Measurements from ENCODE around the gene LMNTD1. TPM values are rescaled to one million over a fixed set of nuclear protein-coding genes. Genes with fewer than 3 reads are reported as not detected.

LMNTD1 gene, protein sequence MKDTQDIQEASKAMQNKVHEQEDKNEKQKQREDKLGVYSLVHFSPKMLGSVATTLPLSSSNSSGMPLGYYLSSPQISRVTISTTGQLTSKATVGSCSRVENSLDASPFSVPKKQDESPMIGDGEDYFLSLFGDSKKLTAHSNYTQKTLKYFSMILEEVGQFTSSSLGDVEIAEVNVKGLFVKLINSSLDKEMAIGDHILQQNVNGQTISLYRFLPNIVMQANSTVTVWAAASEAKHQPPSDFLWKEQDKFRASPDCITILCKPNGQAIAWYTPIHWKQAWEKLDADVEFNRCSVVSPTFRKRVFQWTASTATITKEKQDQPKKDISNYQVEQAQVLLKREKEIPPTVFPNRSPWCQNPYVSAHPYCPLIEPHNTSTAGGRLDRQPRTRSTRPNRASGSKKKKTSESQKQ
- not detected in 2 replicates for total RNA-seq

DNA sequence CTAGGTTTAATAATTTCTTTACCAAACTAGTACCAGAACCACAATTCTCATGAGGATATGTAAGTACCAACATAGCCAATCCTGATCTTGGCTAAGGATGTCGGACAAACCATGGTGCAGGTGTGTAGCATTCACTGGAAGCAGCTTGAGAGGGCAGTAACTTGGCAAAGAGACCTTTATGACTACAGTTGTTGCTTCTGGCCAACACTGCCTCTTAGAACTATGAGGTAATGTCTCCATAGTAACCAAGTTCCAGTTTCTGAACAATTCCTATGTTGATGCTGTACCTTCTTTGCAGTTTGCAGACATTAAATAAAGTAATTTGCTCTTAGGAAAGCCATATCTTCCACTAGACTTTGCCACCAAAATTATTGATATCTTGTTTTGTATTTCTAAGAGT is at the start of gene LMNTD1:
TSS of gene LMNTD1 (minus strand) at position 186 of the 400 bp plus-strand sequence. CDS start 324 bp downstream, outside the sequence.
- intact Hi-C loops (cut with micrococcal nuclease), result no loop called here

GRCh38 chr12:25598956-25599355 is 45.9 kb upstream of the LMNTD1 start:
- intact Hi-C loops (cut with micrococcal nuclease), result loop anchor here (5.0 kb wide), 1 partner anchor 402 kb away; the partner anchor contains the start of genes DNAI7 and ETFRF1

- intact Hi-C loops (cut with micrococcal nuclease), result loop anchor here (1.0 to 5.0 kb wide), 3 partner anchors 345 to 543 kb away; partner anchors contain the start of genes DNAI7, ETFRF1 and KRAS
Measured at GRCh38 chr12:25595496-25595895, 42.4 kb upstream of the LMNTD1 start.

DNA sequence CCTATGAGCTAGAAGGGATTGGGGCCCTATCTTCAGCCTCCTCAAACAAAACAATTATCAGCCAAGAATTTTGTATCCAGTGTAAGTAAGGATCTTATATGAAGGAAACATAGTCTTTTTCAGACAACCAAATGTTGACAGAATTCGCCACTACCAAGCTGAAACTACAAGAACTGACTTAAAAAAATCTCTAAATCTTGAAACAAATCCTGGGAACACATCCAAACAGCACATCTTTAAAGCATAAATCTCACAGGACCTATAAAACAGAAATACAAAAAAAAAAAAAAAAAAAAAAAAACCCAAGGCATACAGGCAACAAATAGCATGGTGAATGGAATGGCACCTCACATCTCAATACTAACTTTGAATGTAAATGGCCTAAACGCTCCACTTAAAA is 41.3 kb upstream of the LMNTD1 start:
- intact Hi-C loops (cut with micrococcal nuclease), result loop anchor here (2.0 to 5.0 kb wide), 2 partner anchors 213 to 344 kb away; partner anchors contain the start of gene KRAS

DNA sequence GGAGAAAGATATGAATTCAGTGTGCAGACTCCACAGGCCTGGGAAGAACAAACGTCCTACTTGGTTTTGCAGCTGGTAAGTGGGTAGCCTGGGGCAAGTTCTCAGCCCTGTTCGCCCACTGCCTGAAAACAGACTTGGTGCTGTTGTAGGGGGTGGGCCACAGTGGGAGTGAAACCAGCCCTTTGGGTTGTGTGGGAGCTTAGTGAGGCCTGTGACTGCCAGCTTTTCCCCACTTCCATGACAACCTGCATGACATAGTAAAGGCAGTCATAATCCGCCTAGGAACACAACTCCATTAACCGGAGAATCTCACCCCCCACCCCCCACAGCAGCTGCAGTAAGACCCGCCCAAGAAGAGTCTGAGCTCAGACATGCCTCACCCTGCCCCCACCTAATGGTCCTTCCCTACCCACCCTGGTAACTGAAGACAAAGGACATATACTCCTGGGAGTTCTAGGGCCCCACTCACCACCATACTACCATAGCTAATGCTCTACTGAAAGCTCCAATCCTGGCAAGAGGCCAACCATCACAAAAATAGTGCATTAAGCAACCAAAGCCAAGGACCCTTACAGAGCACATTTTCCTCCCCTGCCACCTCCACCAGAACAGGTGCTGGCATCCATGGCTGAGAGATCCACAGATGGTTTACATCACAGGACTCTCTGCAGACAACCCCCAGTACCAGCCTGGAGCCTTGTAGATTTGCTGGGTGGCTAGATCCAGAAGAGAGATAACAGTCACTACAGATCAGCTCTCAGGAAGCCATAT is 39.8 kb upstream of the LMNTD1 start:
- intact Hi-C loops (cut with micrococcal nuclease), result loop anchor here (5.0 kb wide), 1 partner anchor 214 kb away; no protein-coding TSS in a partner anchor

GRCh38 chr12:25591144-25591543 is 38.1 kb upstream of the LMNTD1 start:
- intact Hi-C loops (cut with micrococcal nuclease), result loop anchor here (5.0 kb wide), 1 partner anchor 216 kb away; no protein-coding TSS in a partner anchor

DNA sequence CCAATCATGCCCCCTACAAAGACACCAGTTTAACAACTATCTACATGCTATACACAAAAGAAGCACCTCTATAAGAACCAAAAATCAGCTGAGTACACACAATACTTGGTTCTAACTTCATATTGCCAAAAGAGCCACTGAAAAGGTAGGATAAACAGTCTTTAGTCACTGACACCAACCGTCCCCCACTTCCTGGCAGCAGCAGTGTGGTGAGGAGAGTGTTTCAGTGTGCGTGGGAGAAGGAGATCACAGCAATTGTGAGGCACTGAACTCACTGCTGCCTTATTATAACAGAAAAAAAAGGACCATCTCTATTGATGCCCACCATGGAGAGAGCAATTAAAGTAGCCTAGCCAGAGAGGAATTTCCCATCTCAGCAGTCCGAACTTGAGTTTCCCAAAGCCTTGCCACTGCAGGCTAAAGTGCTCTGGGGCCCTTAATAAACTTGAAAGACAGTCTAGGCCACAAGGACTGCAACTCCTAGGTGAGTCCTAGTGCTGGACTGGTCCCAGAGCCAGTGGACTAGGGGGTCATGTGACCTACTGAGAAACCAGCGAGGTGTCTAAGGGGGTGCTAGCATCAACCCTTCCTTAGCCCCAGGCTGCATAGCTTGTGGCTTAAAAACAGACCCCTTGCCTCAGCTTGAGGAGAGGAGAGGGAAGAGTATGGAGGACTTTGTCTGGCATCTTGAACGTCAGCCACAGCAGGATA is 37.1 kb upstream of the LMNTD1 start:
- intact Hi-C loops (cut with micrococcal nuclease), result loop anchor here (5.0 kb wide), 1 partner anchor 217 kb away; no protein-coding TSS in a partner anchor

DNA sequence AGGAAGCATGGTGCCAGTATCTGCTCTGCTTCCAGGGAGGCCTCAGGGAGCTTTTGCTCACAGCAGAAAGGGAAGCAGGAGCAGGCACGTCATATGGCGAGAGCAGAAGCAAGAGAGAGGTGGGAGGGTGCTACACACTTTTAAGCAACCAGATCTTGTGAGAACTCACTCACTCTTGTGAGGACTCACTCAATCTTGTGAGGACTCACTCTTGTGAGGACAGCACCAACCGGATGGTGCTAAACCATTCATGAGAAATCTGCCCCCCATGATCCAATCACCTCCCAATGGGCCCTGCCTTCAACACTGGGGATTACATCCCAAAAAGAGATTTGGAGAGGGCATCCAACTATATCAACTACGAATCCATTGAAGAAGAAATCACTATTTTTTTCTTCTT is 34.3 kb upstream of the LMNTD1 start:
- intact Hi-C loops (cut with micrococcal nuclease), result no loop called here

GRCh38 chr12:25585662-25586061 is 32.6 kb upstream of the LMNTD1 start:
- intact Hi-C loops (cut with micrococcal nuclease), result no loop called here

GRCh38 chr12:25585021-25585523 is 32.0 kb upstream of the LMNTD1 start:
- intact Hi-C loops (cut with micrococcal nuclease), result no loop called here

- intact Hi-C loops (cut with micrococcal nuclease), result no loop called here
Measured at GRCh38 chr12:25584596-25584995, 31.5 kb upstream of the LMNTD1 start.

DNA sequence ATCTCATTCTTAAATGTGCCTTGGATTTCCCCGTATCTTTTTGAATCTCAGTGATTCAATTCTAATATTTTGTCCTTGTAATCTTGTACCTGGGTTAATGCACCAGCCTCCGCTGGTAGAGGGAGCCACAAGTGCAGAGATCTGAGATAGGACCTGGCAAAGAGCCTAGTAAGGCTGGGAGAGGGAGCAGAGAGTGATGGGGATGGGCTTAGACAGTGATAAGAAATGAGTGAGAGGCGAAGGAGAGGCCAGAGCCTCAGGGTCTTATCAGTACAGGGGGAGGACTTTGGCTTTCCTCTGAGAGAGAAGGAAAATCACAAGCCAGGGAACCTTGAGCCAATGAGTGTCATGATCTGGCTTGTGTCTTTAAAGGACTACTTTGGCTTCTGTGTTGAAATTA is 30.5 kb upstream of the LMNTD1 start:
- intact Hi-C loops (cut with micrococcal nuclease), result no loop called here

- intact Hi-C loops (cut with micrococcal nuclease), result no loop called here
Measured at GRCh38 chr12:25581067-25581466, 28.0 kb upstream of the LMNTD1 start.

DNA sequence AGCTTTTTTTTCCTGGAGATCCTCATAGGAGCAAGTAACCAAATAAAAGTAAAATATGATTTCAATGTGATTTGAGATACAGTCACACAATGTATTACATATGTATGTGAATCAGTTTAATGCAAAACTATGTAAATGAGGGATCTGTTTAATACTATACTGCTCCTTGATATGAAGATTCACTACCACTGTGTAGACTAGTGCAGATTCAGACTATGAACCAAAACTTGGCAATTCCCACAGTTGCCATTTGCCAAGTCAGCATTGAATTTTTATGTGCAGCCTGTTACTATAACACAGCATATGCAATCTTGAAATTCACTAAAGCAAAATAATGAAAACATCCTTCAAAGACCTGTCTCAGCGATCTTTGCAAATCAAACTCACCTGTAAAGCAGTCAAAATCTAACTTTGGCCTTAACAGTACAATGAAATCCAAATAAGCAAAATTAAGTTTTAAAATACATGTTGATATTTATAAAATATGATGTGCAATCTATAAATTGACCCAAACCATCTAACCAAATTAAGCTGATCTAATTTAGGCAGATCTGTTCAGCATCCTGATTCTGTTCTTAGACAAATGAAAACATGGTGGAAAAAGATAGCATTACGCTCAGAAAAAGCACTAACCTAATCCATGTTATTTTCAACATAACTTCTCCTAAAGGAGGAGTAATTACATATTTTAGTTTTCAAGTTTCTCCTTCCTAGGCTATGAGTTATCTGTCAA is 25.5 kb upstream of the LMNTD1 start:
- intact Hi-C loops (cut with micrococcal nuclease), result no loop called here

DNA sequence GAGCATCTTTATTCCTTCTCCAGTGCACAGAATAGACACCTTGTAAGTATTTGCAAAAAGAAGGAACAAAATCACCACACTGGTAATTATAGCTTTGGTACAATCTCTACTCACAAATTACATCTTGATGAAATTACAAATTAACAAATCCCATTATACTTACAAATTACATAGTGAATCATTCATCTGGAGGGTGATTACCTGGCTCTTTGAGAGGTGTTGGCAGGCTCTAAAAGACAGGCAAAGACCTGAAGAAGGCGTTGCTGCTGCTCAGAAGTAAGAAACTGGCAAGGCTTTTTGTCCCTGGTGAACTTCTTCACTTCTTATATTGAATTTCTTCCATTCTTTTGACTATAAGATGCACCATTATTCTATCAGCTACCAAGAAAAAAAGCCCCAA is 21.7 kb upstream of the LMNTD1 start:
- intact Hi-C loops (cut with micrococcal nuclease), result no loop called here

- intact Hi-C loops (cut with micrococcal nuclease), result no loop called here
Measured at GRCh38 chr12:25573346-25573745, 20.3 kb upstream of the LMNTD1 start.

DNA sequence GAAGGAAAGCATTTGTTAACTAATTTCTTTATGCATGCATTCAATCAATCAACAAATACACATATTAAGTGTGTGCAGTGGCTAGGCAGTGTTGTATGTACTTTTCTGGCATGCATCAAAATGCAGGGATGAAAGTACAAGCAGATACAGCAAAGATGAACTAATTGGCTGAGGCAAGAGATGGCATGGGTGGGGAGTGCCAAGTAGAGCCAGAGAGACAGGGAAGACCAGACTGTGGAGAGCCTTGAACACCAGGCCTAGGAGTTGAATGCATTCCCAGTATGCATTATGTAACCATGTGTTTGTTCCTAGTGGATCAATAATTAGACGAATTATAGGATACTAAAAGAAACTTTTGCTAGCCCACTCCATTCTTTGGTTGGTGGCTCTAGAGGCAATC is 17.3 kb upstream of the LMNTD1 start:
- intact Hi-C loops (cut with micrococcal nuclease), result no loop called here

DNA sequence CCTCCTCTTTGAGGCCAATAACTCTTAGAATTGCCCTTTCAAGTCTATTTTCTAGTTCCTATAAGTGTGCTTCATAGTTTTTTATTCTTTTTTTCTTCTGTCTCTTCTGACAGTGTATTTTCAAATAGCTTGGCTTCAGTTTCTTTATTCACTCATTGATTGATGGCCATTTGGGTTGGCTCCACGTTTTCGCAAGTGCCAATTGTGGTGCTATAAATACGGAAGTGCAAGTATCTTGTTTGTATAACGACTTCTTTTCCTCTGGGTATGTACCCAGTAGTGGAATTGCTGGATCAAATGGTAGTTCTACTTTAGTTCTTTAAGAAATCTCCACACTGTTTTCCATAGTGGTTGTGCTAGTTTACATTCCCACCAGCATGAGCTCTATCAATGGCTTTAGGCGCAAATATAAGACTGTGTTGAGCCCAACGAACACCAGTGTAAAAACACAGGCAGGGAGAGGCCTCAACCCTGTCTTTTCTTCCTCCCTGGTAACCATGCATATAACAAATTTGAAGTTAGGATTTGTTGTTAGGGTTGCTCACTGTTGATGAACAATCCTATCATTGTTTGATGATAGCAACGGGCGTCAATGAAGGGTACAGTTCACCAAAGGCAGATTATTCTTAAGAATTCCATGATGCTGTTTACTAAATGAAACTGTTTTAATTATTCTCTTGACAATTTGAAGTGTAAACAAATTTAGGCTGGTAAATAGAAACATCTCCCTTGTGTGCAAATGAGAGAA is 13.3 kb upstream of the LMNTD1 start:
- intact Hi-C loops (cut with micrococcal nuclease), result no loop called here

DNA sequence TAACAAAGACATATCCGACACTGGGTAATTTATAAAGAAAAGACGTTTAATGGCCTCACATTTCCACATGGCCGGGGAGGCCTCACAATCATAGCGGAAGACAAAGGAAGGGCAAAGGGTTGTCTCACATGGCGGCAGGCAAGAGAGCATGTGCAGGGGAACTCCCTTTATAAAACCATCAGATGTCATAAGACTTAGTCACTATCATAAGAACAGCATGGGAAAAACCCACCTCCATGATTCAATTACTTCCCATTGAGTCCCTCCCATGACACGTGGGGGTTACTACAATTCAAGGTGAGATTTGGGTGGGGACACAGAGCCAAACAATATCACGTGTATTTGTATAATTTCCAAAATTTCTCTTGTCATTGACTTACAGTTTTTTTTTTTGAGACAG is 5.5 kb upstream of the LMNTD1 start:
- intact Hi-C loops (cut with micrococcal nuclease), result loop anchor here (1.0 kb wide), 1 partner anchor 122 kb away; no protein-coding TSS in a partner anchor

Data from T-helper 1 cell treated with Interleukin-12 subunit alpha and Interleukin-12 subunit beta and Interleukin-4 antibody, amounts not matched to agents 30 ng/mL and 1 ng/mL, for 36 hours (primary cell).